MM.1S (cell line): Measurements from ENCODE around the gene LGALS12.

Experiments
- DNase-seq: peaks from one replicate; pipeline ENCODE4 v3.0.0-alpha.2; 2015
- H2AFZ ChIP-seq: fragments of 300-600 bp; sonication (generic); 2 replicates; pipeline ENCODE4 v1.6.0; 2016; ENCODE audit warnings: antibody characterized with exemption, low read length
- H3F3A ChIP-seq: fragments of 300-600 bp; sonication (generic); 2 replicates; pipeline ENCODE4 v1.6.1; 2016; ENCODE audit warnings: mild to moderate bottlenecking, antibody characterized with exemption, low read length, moderate library complexity, mixed read lengths; ENCODE audit not compliant: insufficient read depth
- H3K27ac ChIP-seq: fragments of 300-600 bp; sonication (generic); 2 replicates; pipeline ENCODE4 v1.5.1; 2016; ENCODE audit warnings: mild to moderate bottlenecking, low read length
- H3K27me3 ChIP-seq: fragments of 300-600 bp; sonication (generic); replicated peaks from 2 replicates; pipeline ENCODE4 v1.6.0; 2016; ENCODE audit warnings: low read length; ENCODE audit not compliant: insufficient read depth
- H3K36me3 ChIP-seq: fragments of 300-600 bp; sonication (generic); replicated peaks from 2 replicates; pipeline ENCODE4 v1.6.1; 2016; ENCODE audit warnings: mild to moderate bottlenecking, low read length, mixed read lengths; ENCODE audit not compliant: insufficient read depth
- H3K4me1 ChIP-seq: fragments of 300-600 bp; sonication (generic); 2 replicates; pipeline ENCODE4 v1.6.1; 2016; ENCODE audit warnings: low read length, mixed read lengths
- H3K4me2 ChIP-seq: fragments of 300-600 bp; sonication (generic); 2 replicates; pipeline ENCODE4 v1.6.0; 2016; ENCODE audit warnings: low read depth, low read length
- H3K4me3 ChIP-seq: fragments of 300-600 bp; sonication (generic); 2 replicates; pipeline ENCODE4 v1.5.1; 2016; ENCODE audit warnings: low read length, mixed read lengths
- H3K79me2 ChIP-seq: fragments of 300-600 bp; sonication (generic); 2 replicates; pipeline ENCODE4 v1.6.1; 2016; ENCODE audit warnings: mixed run types, low read length, mixed read lengths
- H3K9ac ChIP-seq: fragments of 300-600 bp; sonication (generic); 2 replicates; pipeline ENCODE4 v1.6.1; 2016; ENCODE audit warnings: low read length, mixed read lengths
- H3K9me2 ChIP-seq: fragments of 300-600 bp; sonication (generic); replicated peaks from 2 replicates; pipeline ENCODE4 v1.6.1; 2016; ENCODE audit warnings: mild to moderate bottlenecking, low read length, mixed read lengths; ENCODE audit not compliant: insufficient read depth
- H3K9me3 ChIP-seq: fragments of 300-600 bp; sonication (generic); replicated peaks from 2 replicates; pipeline ENCODE4 v1.6.1; 2016; ENCODE audit warnings: mild to moderate bottlenecking, low read length, mixed read lengths; ENCODE audit not compliant: insufficient read depth
- H4K20me1 ChIP-seq: fragments of 300-600 bp; sonication (generic); 2 replicates; pipeline ENCODE4 v1.6.1; 2016; ENCODE audit warnings: mild to moderate bottlenecking, low read length, moderate library complexity, mixed read lengths; ENCODE audit not compliant: insufficient read depth
- CTCF ChIP-seq: fragments of 300-600 bp; sonication (generic); IDR thresholded peaks from 2 replicates; pipeline ENCODE4 v1.5.1; 2016; ENCODE audit warnings: antibody characterized with exemption, low read length, mixed read lengths
- EZH2 ChIP-seq: fragments of 300-600 bp; sonication (generic); optimal IDR thresholded peaks from 2 replicates; pipeline ENCODE3; 2017; ENCODE audit warnings: low read depth, mild to moderate bottlenecking, antibody characterized with exemption, low read length, mixed read lengths
- EZH2phosphoT487 ChIP-seq: fragments of 300-600 bp; sonication (generic); IDR thresholded peaks from 2 replicates; pipeline ENCODE4 v1.6.1; 2018; ENCODE audit warnings: antibody characterized with exemption, low read length

Gene LGALS12

GRCh38 chr11:63554877-63555223, 49.0 kb downstream of the LGALS12 start:
- no peak overlapping the region for H3K4me2 ChIP-seq
- H4K20me1 ChIP-seq, result no peaks in the 10 kb centered on the region
- H3K27ac ChIP-seq, result no peak overlapping the region
- no peak overlapping the region for H3K9ac ChIP-seq
- 0 out of 2 replicates have a peak, but pooled peaks cover 4% of the 10 kb centered on the region for H3F3A ChIP-seq
- H3K27me3 ChIP-seq, result no peaks in the 10 kb centered on the region
- peaks cover 9% of the 10 kb centered on the region for H3K4me1 ChIP-seq
- TF ChIP-seq CTCF (no peak), EZH2 (no peak), EZH2phosphoT487 (no peak)
- no peaks in the 10 kb centered on the region for H3K9me2 ChIP-seq
- DNase-seq, result no peak
- no peaks in the 10 kb centered on the region for H3K9me3 ChIP-seq
- H3K36me3 ChIP-seq, result no peaks in the 10 kb centered on the region
- no peaks in the 10 kb centered on the region for H3K79me2 ChIP-seq
- no peak overlapping the region for H2AFZ ChIP-seq
- no peak overlapping the region for H3K4me3 ChIP-seq

- peaks cover 9% of the 10 kb centered on the region for H3K4me1 ChIP-seq
- no peaks in the 10 kb centered on the region for H3K79me2 ChIP-seq
- H3K4me2 ChIP-seq, result no peak overlapping the region
- H3F3A ChIP-seq, result 0 out of 2 replicates have a peak, but pooled peaks cover 4% of the 10 kb centered on the region
- H3K9ac ChIP-seq, result no peak overlapping the region
- DNase-seq, result no peak
- no peaks in the 10 kb centered on the region for H3K9me3 ChIP-seq
- no peak overlapping the region for H2AFZ ChIP-seq
- H3K36me3 ChIP-seq, result no peaks in the 10 kb centered on the region
- H4K20me1 ChIP-seq, result no peaks in the 10 kb centered on the region
- no peak overlapping the region for H3K4me3 ChIP-seq
- no peaks in the 10 kb centered on the region for H3K9me2 ChIP-seq
- no peak overlapping the region for H3K27ac ChIP-seq
- TF ChIP-seq EZH2phosphoT487 (no peak), EZH2 (no peak), CTCF (no peak)
- H3K27me3 ChIP-seq, result no peaks in the 10 kb centered on the region
These were observed 50.6 kb downstream of the LGALS12 start for GRCh38 chr11:63556404-63557013.

GRCh38 chr11:63557570-63557969, 51.7 kb downstream of the LGALS12 start:
- H3K36me3 ChIP-seq, result no peaks in the 10 kb centered on the region
- H3K4me2 ChIP-seq, result no peak overlapping the region
- no peak overlapping the region for H3K9ac ChIP-seq
- no peaks in the 10 kb centered on the region for H4K20me1 ChIP-seq
- no peaks in the 10 kb centered on the region for H3K27me3 ChIP-seq
- peaks cover 10% of the 10 kb centered on the region for H3K4me1 ChIP-seq
- no peaks in the 10 kb centered on the region for H3K9me2 ChIP-seq
- H3K9me3 ChIP-seq, result no peaks in the 10 kb centered on the region
- no peaks in the 10 kb centered on the region for H3K79me2 ChIP-seq
- TF ChIP-seq CTCF (no peak), EZH2phosphoT487 (no peak), EZH2 (no peak)
- H2AFZ ChIP-seq, result no peak overlapping the region
- 0 out of 2 replicates have a peak, but pooled peaks cover 4% of the 10 kb centered on the region for H3F3A ChIP-seq
- DNase-seq, result no peak
- H3K4me3 ChIP-seq, result no peak overlapping the region
- H3K27ac ChIP-seq, result no peak overlapping the region
